ENCODE results near the gene PARN. TPM values are rescaled to one million over a fixed set of nuclear protein-coding genes. Genes with fewer than 3 reads are reported as not detected.

PARN gene
- total and polyA plus RNA-seq, 2 donors (not counting 1 experiment from before 2014, with no cell fraction given) = 26.7 to 32.9 TPM

DNA sequence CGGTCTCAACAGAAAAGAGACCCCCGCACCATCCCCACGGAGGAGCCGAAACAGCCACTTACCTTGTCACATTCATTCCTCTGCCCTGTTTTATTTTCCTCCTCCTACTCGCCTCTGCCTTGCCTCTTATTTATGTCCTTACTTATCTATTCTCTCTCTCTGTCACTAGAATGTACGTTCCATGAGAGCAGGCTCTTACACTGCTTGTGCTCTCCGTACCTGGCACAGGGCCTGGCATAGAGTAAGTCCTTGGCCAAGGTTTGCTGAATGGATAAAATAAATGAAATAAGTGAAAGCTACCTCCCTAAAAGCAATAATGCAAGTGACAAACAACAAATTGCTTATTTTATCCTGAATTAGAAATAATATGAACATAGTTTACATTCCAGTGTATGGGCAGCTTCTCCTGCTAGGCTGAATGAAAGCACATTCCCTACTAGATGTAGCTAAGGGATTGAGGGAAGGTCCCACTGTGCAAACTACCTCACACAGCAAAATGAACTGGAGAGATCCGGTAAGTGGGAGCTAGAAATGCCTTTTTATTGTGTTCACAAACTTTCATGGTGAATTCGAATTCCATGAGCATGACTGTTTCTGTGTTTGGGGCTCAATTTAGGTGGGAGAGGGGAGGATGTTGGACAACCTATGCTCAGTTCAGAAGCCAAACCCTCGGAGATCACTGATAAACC, 173.1 kb downstream of the PARN start:
- no peak overlapping the region for H2AFZ ChIP-seq (ENCODE audit: low read length)
- H3K4me3 ChIP-seq (replicated peaks in 1 of 4; ENCODE audit: control extremely low read depth in 1 of 4, insufficient read depth in 1 of 4, low read depth in 3 of 4, low read length in 4 of 4) = no peak overlapping the region
- H3K36me3 ChIP-seq (ENCODE audit: control insufficient read depth, insufficient read depth, low read length) = no peaks in the 10 kb centered on the region
- TF ChIP-seq EZH2 (IDR thresholded peaks at IDR 0.05; ENCODE audit: low read length, missing control alignments) = no peak
- TF ChIP-seq CTCF (conservative IDR thresholded peaks at IDR 0.05 in 1 of 2, IDR thresholded peaks at IDR 0.05 in 1 of 2; ENCODE audit: low read depth in 1 of 2, low read length in 2 of 2) = no peak
- H3K9ac ChIP-seq (ENCODE audit: insufficient read depth, low read length) = no peak overlapping the region
- H3K27me3 ChIP-seq (ENCODE audit: control insufficient read depth, insufficient read depth, low read length) = no peaks in the 10 kb centered on the region
- no peaks in the 10 kb centered on the region for H3K9me3 ChIP-seq (ENCODE audit: control insufficient read depth, insufficient read depth, low read depth, low read length)
- H3K27ac ChIP-seq (ENCODE audit: insufficient read depth, low read length) = no peak overlapping the region
- H3K79me2 ChIP-seq (ENCODE audit: control insufficient read depth, insufficient read depth, low read length) = no peaks in the 10 kb centered on the region
- peak in 1 of 2 donors; percentile 78 for DNase-seq (ENCODE audit: low read depth in 2 of 2)
- no peaks in the 10 kb centered on the region for H3K4me1 ChIP-seq (ENCODE audit: control insufficient read depth, extremely low read depth, insufficient read depth, low read length)
- no peaks in the 10 kb centered on the region for H4K20me1 ChIP-seq (ENCODE audit: control insufficient read depth, extremely low read depth, insufficient read depth, low read length)
- H3K4me2 ChIP-seq (ENCODE audit: extremely low read depth, insufficient read depth, low read length) = no peak overlapping the region

DNA sequence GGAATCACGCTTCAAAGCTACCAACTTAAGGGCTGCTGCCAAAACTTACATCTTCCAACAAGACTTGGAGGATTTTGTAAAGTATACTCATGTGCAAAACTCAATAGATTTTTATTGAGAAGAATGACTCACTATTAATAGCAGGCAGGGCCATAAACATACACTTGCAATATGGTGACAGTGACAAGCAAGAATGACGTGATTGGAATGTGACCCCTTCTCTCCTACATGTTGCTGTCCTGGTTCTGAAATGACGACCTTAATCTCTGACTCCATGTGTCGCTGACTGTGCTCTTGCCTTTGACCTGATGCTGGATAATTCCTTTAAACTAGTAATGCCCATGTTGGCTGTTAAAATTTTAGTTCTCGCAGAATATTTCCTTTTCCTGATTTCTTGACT, 174.5 kb downstream of the PARN start:
- no peaks in the 10 kb centered on the region for H3K79me2 ChIP-seq (ENCODE audit: control insufficient read depth, insufficient read depth, low read length)
- TF ChIP-seq CTCF (conservative IDR thresholded peaks at IDR 0.05 in 1 of 2, IDR thresholded peaks at IDR 0.05 in 1 of 2; ENCODE audit: low read depth in 1 of 2, low read length in 2 of 2) (no peak), EZH2 (IDR thresholded peaks at IDR 0.05; ENCODE audit: low read length, missing control alignments) (no peak)
- H3K4me3 ChIP-seq (replicated peaks in 1 of 4; ENCODE audit: control extremely low read depth in 1 of 4, insufficient read depth in 1 of 4, low read depth in 3 of 4, low read length in 4 of 4) = no peak overlapping the region
- no peaks in the 10 kb centered on the region for H3K4me1 ChIP-seq (ENCODE audit: control insufficient read depth, extremely low read depth, insufficient read depth, low read length)
- H3K36me3 ChIP-seq (ENCODE audit: control insufficient read depth, insufficient read depth, low read length) = no peaks in the 10 kb centered on the region
- peak; percentile 40 to 52 for DNase-seq (ENCODE audit: low read depth in 2 of 2)
- no peaks in the 10 kb centered on the region for H4K20me1 ChIP-seq (ENCODE audit: control insufficient read depth, extremely low read depth, insufficient read depth, low read length)
- no peak overlapping the region for H2AFZ ChIP-seq (ENCODE audit: low read length)
- H3K9me3 ChIP-seq (ENCODE audit: control insufficient read depth, insufficient read depth, low read depth, low read length) = no peaks in the 10 kb centered on the region
- H3K27ac ChIP-seq (ENCODE audit: insufficient read depth, low read length) = no peak overlapping the region
- H3K4me2 ChIP-seq (ENCODE audit: extremely low read depth, insufficient read depth, low read length) = no peak overlapping the region
- H3K27me3 ChIP-seq (ENCODE audit: control insufficient read depth, insufficient read depth, low read length) = no peaks in the 10 kb centered on the region
- H3K9ac ChIP-seq (ENCODE audit: insufficient read depth, low read length) = no peak overlapping the region

- H3K9me3 ChIP-seq (ENCODE audit: control insufficient read depth, insufficient read depth, low read depth, low read length) = no peaks in the 10 kb centered on the region
- no peaks in the 10 kb centered on the region for H3K27me3 ChIP-seq (ENCODE audit: control insufficient read depth, insufficient read depth, low read length)
- DNase-seq (ENCODE audit: low read depth in 2 of 2) = peak; percentile 38 to 71
- no peak overlapping the region for H3K27ac ChIP-seq (ENCODE audit: insufficient read depth, low read length)
- no peaks in the 10 kb centered on the region for H3K79me2 ChIP-seq (ENCODE audit: control insufficient read depth, insufficient read depth, low read length)
- H3K36me3 ChIP-seq (ENCODE audit: control insufficient read depth, insufficient read depth, low read length) = no peaks in the 10 kb centered on the region
- H3K4me1 ChIP-seq (ENCODE audit: control insufficient read depth, extremely low read depth, insufficient read depth, low read length) = no peaks in the 10 kb centered on the region
- TF ChIP-seq EZH2 (IDR thresholded peaks at IDR 0.05; ENCODE audit: low read length, missing control alignments) (no peak), CTCF (conservative IDR thresholded peaks at IDR 0.05 in 1 of 2, IDR thresholded peaks at IDR 0.05 in 1 of 2; ENCODE audit: low read depth in 1 of 2, low read length in 2 of 2) (no peak)
- no peaks in the 10 kb centered on the region for H4K20me1 ChIP-seq (ENCODE audit: control insufficient read depth, extremely low read depth, insufficient read depth, low read length)
- H3K4me3 ChIP-seq (replicated peaks in 1 of 4; ENCODE audit: control extremely low read depth in 1 of 4, insufficient read depth in 1 of 4, low read depth in 3 of 4, low read length in 4 of 4) = no peak overlapping the region
- no peak overlapping the region for H2AFZ ChIP-seq (ENCODE audit: low read length)
- no peak overlapping the region for H3K9ac ChIP-seq (ENCODE audit: insufficient read depth, low read length)
- no peak overlapping the region for H3K4me2 ChIP-seq (ENCODE audit: extremely low read depth, insufficient read depth, low read length)
Measured at GRCh38 chr16:14454391-14454790, 175.7 kb downstream of the PARN start.
